Measurements from ENCODE around the gene PKD1. TPM values are rescaled to one million over a fixed set of nuclear protein-coding genes. Genes with fewer than 3 reads are reported as not detected.
"Not testable (repeated sequence)": the region's sequence is repeated elsewhere in the genome, so short reads cannot be mapped to it uniquely, and the experiment has no call there.

PKD1 gene
- total RNA-seq, 1 experiment from 2014 or later = 72.8 TPM

GRCh38 chr16:2121853-2122252, 13.8 kb downstream of the PKD1 start:
- Histone ChIP-seq H3K9ac (ENCODE audit: low read length) (no peak overlapping the region), H3K4me3 (ENCODE audit: low read length) (no peak overlapping the region), H3K4me1 (ENCODE audit: low read length) (no peaks in the 10 kb centered on the region), H3K27ac (ENCODE audit: low read length) (no peak overlapping the region), H3K36me3 (ENCODE audit: insufficient read depth, low read length) (no peaks in the 10 kb centered on the region), H3K79me2 (ENCODE audit: low read length) (peaks cover 15% of the 10 kb centered on the region), H2AFZ (ENCODE audit: low read length) (no peak overlapping the region), H3K9me2 (replicated peaks; ENCODE audit: insufficient read depth, low read length) (no peaks in the 10 kb centered on the region), H3K9me3 (ENCODE audit: low read length) (no peaks in the 10 kb centered on the region), H4K20me1 (ENCODE audit: insufficient read depth, low read depth, low read length) (peaks cover under 1% of the 10 kb centered on the region; the same call in 1 of the 2 replicates), H3K4me2 (ENCODE audit: low read depth, low read length, poor library complexity, severe bottlenecking) (no peak overlapping the region), H3K27me3 (ENCODE audit: low read length) (no peaks in the 10 kb centered on the region)
- no peak for DNase-seq

GRCh38 chr16:2121325-2121724, 14.4 kb downstream of the PKD1 start:
- H3K4me2 ChIP-seq (ENCODE audit: low read depth, low read length, poor library complexity, severe bottlenecking); H3K9me2 ChIP-seq (replicated peaks; ENCODE audit: insufficient read depth, low read length); H3K27me3 ChIP-seq (ENCODE audit: low read length); H3K9me3 ChIP-seq (ENCODE audit: low read length); H3K9ac ChIP-seq (ENCODE audit: low read length); H3K4me1 ChIP-seq (ENCODE audit: low read length); H3K4me3 ChIP-seq (ENCODE audit: low read length); H2AFZ ChIP-seq (ENCODE audit: low read length); H4K20me1 ChIP-seq (ENCODE audit: insufficient read depth, low read depth, low read length); H3K36me3 ChIP-seq (ENCODE audit: insufficient read depth, low read length); H3K27ac ChIP-seq (ENCODE audit: low read length): not testable (repeated sequence)
- peaks cover 11% of the 10 kb centered on the region for H3K79me2 ChIP-seq (ENCODE audit: low read length)
- DNase-seq = peak; percentile 78

GRCh38 chr16:2117960-2118722, 17.6 kb downstream of the PKD1 start:
- DNase-seq; H3K36me3 ChIP-seq (ENCODE audit: insufficient read depth, low read length); H3K9me3 ChIP-seq (ENCODE audit: low read length); H3K9ac ChIP-seq (ENCODE audit: low read length); H3K27ac ChIP-seq (ENCODE audit: low read length); H3K27me3 ChIP-seq (ENCODE audit: low read length); H4K20me1 ChIP-seq (ENCODE audit: insufficient read depth, low read depth, low read length); H3K9me2 ChIP-seq (replicated peaks; ENCODE audit: insufficient read depth, low read length); H3K79me2 ChIP-seq (ENCODE audit: low read length); H3K4me2 ChIP-seq (ENCODE audit: low read depth, low read length, poor library complexity, severe bottlenecking); H2AFZ ChIP-seq (ENCODE audit: low read length); H3K4me1 ChIP-seq (ENCODE audit: low read length); H3K4me3 ChIP-seq (ENCODE audit: low read length): not testable (repeated sequence)

- H3K79me2 ChIP-seq (ENCODE audit: low read length); H4K20me1 ChIP-seq (ENCODE audit: insufficient read depth, low read depth, low read length); H3K9me2 ChIP-seq (replicated peaks; ENCODE audit: insufficient read depth, low read length); H3K4me3 ChIP-seq (ENCODE audit: low read length); H3K27me3 ChIP-seq (ENCODE audit: low read length); H2AFZ ChIP-seq (ENCODE audit: low read length); H3K36me3 ChIP-seq (ENCODE audit: insufficient read depth, low read length); H3K9ac ChIP-seq (ENCODE audit: low read length); H3K4me1 ChIP-seq (ENCODE audit: low read length); H3K9me3 ChIP-seq (ENCODE audit: low read length); DNase-seq; H3K4me2 ChIP-seq (ENCODE audit: low read depth, low read length, poor library complexity, severe bottlenecking); H3K27ac ChIP-seq (ENCODE audit: low read length): not testable (repeated sequence)
Observed at GRCh38 chr16:2117341-2117740, 18.4 kb downstream of the PKD1 start.

GRCh38 chr16:2116428-2116827, 19.3 kb downstream of the PKD1 start:
- not testable (repeated sequence) for H3K4me3 ChIP-seq (ENCODE audit: low read length); H3K79me2 ChIP-seq (ENCODE audit: low read length); H3K36me3 ChIP-seq (ENCODE audit: insufficient read depth, low read length); H2AFZ ChIP-seq (ENCODE audit: low read length); H3K27me3 ChIP-seq (ENCODE audit: low read length); H3K9me2 ChIP-seq (replicated peaks; ENCODE audit: insufficient read depth, low read length); H4K20me1 ChIP-seq (ENCODE audit: insufficient read depth, low read depth, low read length); H3K27ac ChIP-seq (ENCODE audit: low read length); H3K9ac ChIP-seq (ENCODE audit: low read length); H3K4me2 ChIP-seq (ENCODE audit: low read depth, low read length, poor library complexity, severe bottlenecking); H3K9me3 ChIP-seq (ENCODE audit: low read length); H3K4me1 ChIP-seq (ENCODE audit: low read length); DNase-seq

GRCh38 chr16:2115591-2115973, 20.1 kb downstream of the PKD1 start:
- no peak overlapping the region for H2AFZ ChIP-seq (ENCODE audit: low read length)
- H3K9me2 ChIP-seq (replicated peaks; ENCODE audit: insufficient read depth, low read length) = no peaks in the 10 kb centered on the region
- no peak overlapping the region for H3K9ac ChIP-seq (ENCODE audit: low read length)
- no peaks in the 10 kb centered on the region for H4K20me1 ChIP-seq (ENCODE audit: insufficient read depth, low read depth, low read length)
- H3K4me2 ChIP-seq (ENCODE audit: low read depth, low read length, poor library complexity, severe bottlenecking) = no peak overlapping the region
- DNase-seq = no peak
- no peaks in the 10 kb centered on the region for H3K36me3 ChIP-seq (ENCODE audit: insufficient read depth, low read length)
- H3K27ac ChIP-seq (ENCODE audit: low read length) = no peak overlapping the region
- no peaks in the 10 kb centered on the region for H3K9me3 ChIP-seq (ENCODE audit: low read length)
- no peaks in the 10 kb centered on the region for H3K4me1 ChIP-seq (ENCODE audit: low read length)
- no peaks in the 10 kb centered on the region for H3K79me2 ChIP-seq (ENCODE audit: low read length)
- no peak overlapping the region for H3K4me3 ChIP-seq (ENCODE audit: low read length)
- no peaks in the 10 kb centered on the region for H3K27me3 ChIP-seq (ENCODE audit: low read length)

- not testable (repeated sequence) for H4K20me1 ChIP-seq (ENCODE audit: insufficient read depth, low read depth, low read length); H3K36me3 ChIP-seq (ENCODE audit: insufficient read depth, low read length); H2AFZ ChIP-seq (ENCODE audit: low read length); DNase-seq; H3K9me2 ChIP-seq (replicated peaks; ENCODE audit: insufficient read depth, low read length); H3K27me3 ChIP-seq (ENCODE audit: low read length); H3K4me2 ChIP-seq (ENCODE audit: low read depth, low read length, poor library complexity, severe bottlenecking); H3K27ac ChIP-seq (ENCODE audit: low read length); H3K9ac ChIP-seq (ENCODE audit: low read length); H3K9me3 ChIP-seq (ENCODE audit: low read length); H3K4me1 ChIP-seq (ENCODE audit: low read length); H3K4me3 ChIP-seq (ENCODE audit: low read length); H3K79me2 ChIP-seq (ENCODE audit: low read length)
Observed at GRCh38 chr16:2114885-2115590, 20.7 kb downstream of the PKD1 start.

GRCh38 chr16:2114225-2114624, 21.5 kb downstream of the PKD1 start:
- not testable (repeated sequence) for H3K9me2 ChIP-seq (replicated peaks; ENCODE audit: insufficient read depth, low read length); H3K27me3 ChIP-seq (ENCODE audit: low read length); DNase-seq; H4K20me1 ChIP-seq (ENCODE audit: insufficient read depth, low read depth, low read length); H3K4me1 ChIP-seq (ENCODE audit: low read length); H3K36me3 ChIP-seq (ENCODE audit: insufficient read depth, low read length); H3K27ac ChIP-seq (ENCODE audit: low read length); H3K4me2 ChIP-seq (ENCODE audit: low read depth, low read length, poor library complexity, severe bottlenecking); H3K4me3 ChIP-seq (ENCODE audit: low read length); H3K9me3 ChIP-seq (ENCODE audit: low read length); H3K79me2 ChIP-seq (ENCODE audit: low read length); H2AFZ ChIP-seq (ENCODE audit: low read length); H3K9ac ChIP-seq (ENCODE audit: low read length)
